Sigmoid colon (tissue), 7 donors: ENCODE results near the gene HTT. TPM values are rescaled to one million over a fixed set of nuclear protein-coding genes. Genes with fewer than 3 reads are reported as not detected.

Experiments used
- DNase-seq: peaks from one replicate; pipeline ENCODE4 v3.0.0-alpha.2; 2019
- H3K27ac ChIP-seq, 4 donors: fragments of 200-600 bp; sonication (generic); one replicate each; pipeline ENCODE4 v1.5.1; 2016 to 2019; ENCODE audit warnings: mild to moderate bottlenecking in 1 of 4
- H3K27me3 ChIP-seq, 3 donors: fragments of 200-600 bp; sonication (generic); one replicate each; pipeline ENCODE4 v1.5.1; 2019; ENCODE audit warnings: mild to moderate bottlenecking in 1 of 3
- H3K36me3 ChIP-seq, 4 donors: fragments of 200-600 bp; sonication (generic); one replicate each; pipeline ENCODE4 v1.5.1; 2016 to 2019
- H3K4me1 ChIP-seq, 4 donors: fragments of 200-600 bp; sonication (generic); one replicate each; pipeline ENCODE4 v1.5.1; 2017 to 2019
- H3K4me3 ChIP-seq, 4 donors: fragments of 200-600 bp; sonication (generic); one replicate each; pipeline ENCODE4 v1.5.1; 2017 to 2019; ENCODE audit warnings: mild to moderate bottlenecking in 2 of 4, moderate library complexity in 1 of 4
- H3K9me3 ChIP-seq, 4 donors: fragments of 200-600 bp in 3 of 4; sonication (generic) in 3 of 4; one replicate each; pipeline versions ENCODE4 v1.5.1 to v1.6.1; 2013 to 2019
- CTCF ChIP-seq, 4 experiments: fragments of 450-650 bp in 3 of 4; fragments of 200-600 bp in 1 of 4; IDR thresholded peaks; one replicate each; pipeline ENCODE4 v1.5.1; 2016 to 2019; ENCODE audit warnings: antibody characterized with exemption in 4 of 4, mild to moderate bottlenecking in 3 of 4, moderate library complexity in 2 of 4
- EP300 ChIP-seq, 4 donors: sonication (generic); formaldehyde crosslinking; IDR thresholded peaks; one replicate each; pipeline ENCODE4 v1.6.1; 2017; ENCODE audit warnings: antibody characterized with exemption in 4 of 4
- POLR2A ChIP-seq, 2 donors: fragments of 450-650 bp; IDR thresholded peaks; one replicate each; pipeline ENCODE4 v1.6.1; 2016; ENCODE audit warnings: antibody characterized with exemption in 2 of 2, mild to moderate bottlenecking in 2 of 2, moderate library complexity in 2 of 2
- POLR2AphosphoS5 ChIP-seq, 4 donors: sonication (generic); formaldehyde crosslinking; IDR thresholded peaks; one replicate each; pipeline ENCODE4 v1.6.1; 2017; ENCODE audit warnings: antibody characterized with exemption in 4 of 4
- WGBS, 2 donors: extraction: QIAGEN DNeasy Blood & Tissue Kit; methylation state at CpG; one replicate each; pipeline ENCODE4 v1.1.7; 2013; 5-methylcytosine and 5-hydroxymethylcytosine counted together
- intact Hi-C: fragments of 100-400 bp; cut with DNase I; formaldehyde crosslinking; loops from one replicate; pipeline ENCODE4 v1.15.1; 2023
- polyA plus RNA-seq, 3 donors: library from polyadenylated mRNA; stranded (reverse); fragments of 200-250 nt; gene quantifications; one replicate each; pipeline ENCODE4 v1.2.3, GENCODE V29; 2013
- total RNA-seq, 4 donors: library from RNA; depleted of rRNA; stranded (reverse); fragments of >200 nt; gene quantifications; one replicate each; pipeline ENCODE4 v1.1.0, GENCODE V29; 2016
- donor health status: healthy with polysubstance abuse.
- donor health status: Bipolar disorder and iron deficiency.
- donor health status: healthy.

HTT gene
- total and polyA plus RNA-seq, 7 donors, result 6.5 to 41.5 (median 22.7) TPM

DNA sequence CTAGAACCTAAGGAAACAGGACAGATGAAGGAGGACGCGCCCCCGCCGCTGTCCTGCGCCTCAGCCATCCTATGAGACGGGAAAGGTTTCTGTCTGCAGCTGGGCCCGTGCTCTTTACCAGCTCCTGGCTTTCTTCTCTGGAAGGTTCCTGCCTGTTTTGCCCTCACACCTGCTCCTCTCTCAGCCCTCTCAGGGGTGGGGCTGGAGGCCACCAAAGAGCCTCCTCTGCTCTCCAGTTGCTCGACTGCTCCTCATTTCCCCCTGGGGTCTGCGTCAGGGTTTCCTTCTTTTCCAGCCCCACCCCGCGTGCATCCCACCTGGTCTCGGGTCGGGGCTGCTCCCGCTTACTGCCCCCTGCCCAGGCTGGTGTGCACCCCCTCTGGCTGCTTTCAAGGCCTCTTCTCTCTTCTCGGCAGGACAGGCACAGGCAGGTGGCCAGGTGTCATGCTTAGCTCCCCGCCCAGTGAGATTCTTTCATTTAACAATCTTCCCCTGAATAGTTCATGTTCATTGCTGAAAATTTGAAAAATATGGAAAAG lies 4.8 kb upstream of the HTT start:
- DNase-seq, result no peak
- Histone ChIP-seq H3K4me1 (peaks cover 0 to 7% (median 6%) of the 10 kb centered on the region in 4 donors), H3K9me3 (no peaks in the 10 kb centered on the region), H3K4me3 (no peak overlapping the region), H3K36me3 (no peaks in the 10 kb centered on the region), H3K27ac (no peak overlapping the region), H3K27me3 (no peaks in the 10 kb centered on the region)
- 82 to 83% methylated on average over 16 of the region's 16 CpGs for WGBS, 2 donors
- intact Hi-C loops, result loop anchor here (10.0 kb wide), 3 partner anchors 105 to 315 kb away; partner anchors contain the start of genes GRK4, NOP14, RGS12 and TNIP2
- no peak for TF ChIP-seq POLR2A (IDR thresholded peaks at IDR 0.05)
- TF ChIP-seq CTCF (IDR thresholded peaks at IDR 0.05), result no peak
- TF ChIP-seq EP300 (IDR thresholded peaks at IDR 0.05), result no peak
- TF ChIP-seq POLR2AphosphoS5 (IDR thresholded peaks at IDR 0.05), result no peak

GRCh38 chr4:3070709-3071500 lies 3.6 kb upstream of the HTT start:
- Histone ChIP-seq H3K4me1 (peaks cover 0 to 16% (median 14%) of the 10 kb centered on the region in 4 donors), H3K27ac (no peak overlapping the region), H3K4me3 (no peak overlapping the region), H3K36me3 (no peaks in the 10 kb centered on the region), H3K9me3 (no peaks in the 10 kb centered on the region), H3K27me3 (no peaks in the 10 kb centered on the region)
- WGBS, 2 donors, result 76 to 78% methylated on average over 3 of the region's 3 CpGs
- intact Hi-C loops, result loop anchor here (10.0 kb wide), 3 partner anchors 106 to 316 kb away; partner anchors contain the start of genes GRK4, NOP14, RGS12 and TNIP2
- no peak for TF ChIP-seq POLR2A (IDR thresholded peaks at IDR 0.05)
- TF ChIP-seq EP300 (IDR thresholded peaks at IDR 0.05), result no peak
- no peak for TF ChIP-seq CTCF (IDR thresholded peaks at IDR 0.05)
- no peak for TF ChIP-seq POLR2AphosphoS5 (IDR thresholded peaks at IDR 0.05)
- no peak for DNase-seq

DNA sequence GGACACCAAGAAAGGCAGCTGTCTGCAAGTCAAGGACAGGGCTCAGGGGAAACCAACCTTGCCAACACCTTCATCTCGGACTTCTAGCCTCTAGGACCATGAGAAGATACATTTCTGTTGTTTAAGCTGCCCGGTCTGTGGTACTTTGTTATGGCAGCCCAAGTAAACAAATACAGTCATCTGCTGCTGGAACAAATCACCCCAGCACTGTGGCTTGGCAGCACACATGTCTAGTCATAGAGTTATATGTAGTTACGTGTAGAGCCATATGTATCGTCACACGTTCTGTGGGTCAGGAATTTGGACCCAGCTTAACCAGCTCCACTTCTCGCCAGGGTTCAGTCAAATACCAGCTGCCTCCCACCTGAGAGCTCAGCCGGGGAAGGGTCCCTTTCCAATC lies 2.7 kb upstream of the HTT start:
- Histone ChIP-seq H3K4me3 (no peak overlapping the region), H3K36me3 (no peaks in the 10 kb centered on the region), H3K27ac (no peak overlapping the region), H3K9me3 (no peaks in the 10 kb centered on the region), H3K4me1 (peaks cover 0 to 23% (median 21%) of the 10 kb centered on the region in 4 donors), H3K27me3 (no peaks in the 10 kb centered on the region)
- no peak for DNase-seq
- TF ChIP-seq CTCF (IDR thresholded peaks at IDR 0.05) (no peak), EP300 (IDR thresholded peaks at IDR 0.05) (no peak), POLR2AphosphoS5 (IDR thresholded peaks at IDR 0.05) (no peak), POLR2A (IDR thresholded peaks at IDR 0.05) (no peak)
- WGBS, 2 donors, result 88 to 90% methylated on average over 7 of the region's 7 CpGs
- intact Hi-C loops, result loop anchor here (10.0 kb wide), 3 partner anchors 107 to 317 kb away; partner anchors contain the start of genes GRK4, NOP14, RGS12 and TNIP2

DNA sequence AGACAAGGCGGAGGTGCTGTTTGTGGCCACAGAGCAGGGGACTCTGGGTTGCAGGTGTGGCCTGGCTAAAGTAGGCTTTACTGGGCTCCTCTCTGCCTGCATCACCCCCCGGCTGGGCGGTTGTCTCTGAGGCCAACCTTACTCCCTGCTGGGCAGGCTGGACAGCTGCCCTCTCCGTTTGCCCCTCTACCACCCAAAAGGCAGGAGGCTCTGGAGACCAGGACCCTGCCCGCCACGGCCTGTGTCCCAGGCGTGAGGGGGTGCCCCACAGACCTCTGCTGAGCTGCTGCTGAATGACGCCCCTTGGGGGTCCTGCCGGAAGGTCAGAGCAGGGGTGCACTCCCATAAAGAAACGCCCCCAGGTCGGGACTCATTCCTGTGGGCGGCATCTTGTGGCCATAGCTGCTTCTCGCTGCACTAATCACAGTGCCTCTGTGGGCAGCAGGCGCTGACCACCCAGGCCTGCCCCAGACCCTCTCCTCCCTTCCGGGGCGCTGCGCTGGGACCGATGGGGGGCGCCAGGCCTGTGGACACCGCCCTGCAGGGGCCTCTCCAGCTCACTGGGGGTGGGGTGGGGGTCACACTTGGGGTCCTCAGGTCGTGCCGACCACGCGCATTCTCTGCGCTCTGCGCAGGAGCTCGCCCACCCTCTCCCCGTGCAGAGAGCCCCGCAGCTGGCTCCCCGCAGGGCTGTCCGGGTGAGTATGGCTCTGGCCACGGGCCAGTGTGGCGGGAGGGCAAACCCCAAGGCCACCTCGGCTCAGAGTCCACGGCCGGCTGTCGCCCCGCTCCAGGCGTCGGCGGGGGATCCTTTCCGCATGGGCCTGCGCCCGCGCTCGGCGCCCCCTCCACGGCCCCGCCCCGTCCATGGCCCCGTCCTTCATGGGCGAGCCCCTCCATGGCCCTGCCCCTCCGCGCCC lies 1.1 kb upstream of the HTT start:
- no peaks in the 10 kb centered on the region for H3K36me3 ChIP-seq
- no peaks in the 10 kb centered on the region for H3K9me3 ChIP-seq
- DNase-seq, result peak; percentile 74
- H3K4me1 ChIP-seq, result peaks cover 0 to 31% (median 21%) of the 10 kb centered on the region in 4 donors
- no peaks in the 10 kb centered on the region for H3K27me3 ChIP-seq
- intact Hi-C loops, result loop anchor here (10.0 kb wide), 3 partner anchors 109 to 319 kb away; partner anchors contain the start of genes GRK4, NOP14, RGS12 and TNIP2
- peak overlapping the region; percentile 57 to 90 (median 76) for H3K27ac ChIP-seq
- TF ChIP-seq POLR2AphosphoS5 (IDR thresholded peaks at IDR 0.05) (peak in 2 of 4 donors; percentile 53 to 72), CTCF (IDR thresholded peaks at IDR 0.05) (no peak), POLR2A (IDR thresholded peaks at IDR 0.05) (peak in 1 of 2 donors; percentile 14), EP300 (IDR thresholded peaks at IDR 0.05) (no peak)
- peak overlapping the region; percentile 69 to 86 (median 82) for H3K4me3 ChIP-seq
- 7 to 11% methylated on average over 54 of the region's 54 CpGs for WGBS, 2 donors
